ENCODE data around the gene HOXA7.
A peak's percentile ranks its signal among the peaks of the same experiment; 100 is the strongest.

The HOXA7 gene

DNA sequence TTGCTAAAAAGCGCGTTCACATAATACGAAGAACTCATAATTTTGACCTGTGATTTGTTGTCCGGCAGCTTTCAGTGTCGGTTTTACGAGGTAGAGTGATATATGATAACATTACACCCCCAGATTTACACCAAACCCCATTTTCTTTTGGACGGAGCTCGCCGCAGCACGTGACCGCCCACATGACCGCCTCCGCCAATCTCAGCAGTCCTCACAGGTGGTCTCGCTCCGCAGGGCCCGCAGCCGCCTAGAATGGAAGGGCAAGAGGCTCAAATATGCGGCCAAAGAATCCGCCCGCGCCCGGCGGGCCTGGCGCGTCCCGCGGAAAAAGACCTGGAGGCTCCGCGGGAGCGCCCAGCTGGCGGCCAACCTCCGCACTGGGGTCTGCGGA lies at the start of gene HOXA7:
Gene HOXA7, minus strand, starts transcription at position 168 of the 391 bp plus-strand sequence. Its CDS starts 130 bp downstream, at position 38.
- DNase-seq: no peak

- no peak for DNase-seq
Measured at GRCh38 chr7:27205325-27206280, 49.1 kb upstream of the HOXA7 start.

DNA sequence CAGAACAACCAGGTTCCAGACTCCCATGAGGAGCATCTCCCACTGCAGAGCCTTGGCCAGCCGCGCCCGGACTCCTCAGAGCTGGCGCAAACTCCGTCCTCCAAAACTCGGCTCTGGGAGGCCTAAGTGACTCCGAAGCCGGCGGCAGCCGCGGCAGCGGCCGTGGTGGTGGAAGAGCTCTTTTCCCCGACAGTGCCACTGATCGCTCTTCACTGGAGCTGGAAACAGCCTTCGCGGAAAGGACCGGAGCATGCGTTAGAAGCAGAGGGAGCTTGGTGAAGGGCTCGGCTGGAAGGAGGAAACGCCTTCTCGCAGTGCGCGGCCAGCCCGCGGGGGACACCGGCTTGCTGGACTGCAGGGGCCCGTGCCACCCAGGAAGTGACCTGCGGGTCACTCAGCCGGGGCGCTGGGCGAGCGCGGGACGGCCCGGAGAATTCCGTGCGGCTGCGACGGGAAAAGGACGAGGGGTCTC lies 48.4 kb upstream of the HOXA7 start:
- no peak for DNase-seq

- no peak for DNase-seq
Measured at GRCh38 chr7:27203964-27204594, 47.6 kb upstream of the HOXA7 start.

- DNase-seq: no peak
Measured at GRCh38 chr7:27203365-27203953, 47.0 kb upstream of the HOXA7 start.

- no peak for DNase-seq
Measured at GRCh38 chr7:27202862-27203134, 46.3 kb upstream of the HOXA7 start.

GRCh38 chr7:27202018-27202861 lies 45.8 kb upstream of the HOXA7 start:
- DNase-seq: no peak

GRCh38 chr7:27201580-27202017 lies 45.1 kb upstream of the HOXA7 start:
- no peak for DNase-seq

DNA sequence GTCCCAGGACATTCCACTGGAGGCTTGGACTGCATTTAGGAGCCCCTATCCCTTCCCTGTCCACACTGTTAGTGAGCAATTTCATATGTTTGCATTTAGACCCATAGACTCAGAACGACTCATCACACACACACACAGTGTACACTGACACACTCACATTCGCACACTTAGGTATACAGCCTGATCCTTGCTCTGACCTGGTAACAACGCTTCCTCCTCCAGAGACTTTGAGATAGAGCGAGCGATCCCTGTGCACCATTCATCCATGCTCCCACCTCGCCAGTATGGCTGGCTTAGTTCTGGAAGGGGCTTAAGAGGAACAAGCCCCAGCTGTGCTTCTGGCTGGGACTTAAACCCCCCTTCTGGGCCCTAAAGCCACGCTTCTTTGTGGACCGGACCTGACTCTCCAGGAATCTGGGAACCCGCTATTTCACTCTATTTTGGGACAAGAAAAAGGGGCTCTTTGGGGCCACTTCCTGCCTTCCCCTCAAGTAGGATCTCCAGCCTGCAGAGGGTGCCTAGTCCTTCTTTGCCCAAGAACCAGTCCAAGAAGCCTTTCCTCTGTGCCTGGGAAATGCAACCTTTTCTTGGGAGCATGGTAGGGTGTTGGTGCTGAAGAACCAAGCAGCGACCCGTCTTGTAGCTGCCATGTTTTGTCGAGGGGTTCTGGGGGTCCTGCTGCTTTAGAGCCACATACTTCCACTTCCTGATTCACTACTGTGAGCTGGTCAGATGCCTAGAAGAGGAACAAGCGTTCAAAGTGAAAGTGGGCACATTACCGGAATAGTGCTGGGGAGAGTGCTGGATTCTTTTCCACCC lies 44.5 kb upstream of the HOXA7 start:
- DNase-seq: no peak

GRCh38 chr7:27199849-27200760 lies 43.6 kb upstream of the HOXA7 start, which contains the start of gene HOXA13:
HOXA13 (minus strand) TSS chr7:27200091; CDS start chr7:27200077, 14 bp downstream.
- peak; percentile 25 for DNase-seq

GRCh38 chr7:27198871-27199801 lies 42.7 kb upstream of the HOXA7 start:
- DNase-seq: no peak

GRCh38 chr7:27198138-27198841 lies 41.8 kb upstream of the HOXA7 start:
- DNase-seq: no peak

DNA sequence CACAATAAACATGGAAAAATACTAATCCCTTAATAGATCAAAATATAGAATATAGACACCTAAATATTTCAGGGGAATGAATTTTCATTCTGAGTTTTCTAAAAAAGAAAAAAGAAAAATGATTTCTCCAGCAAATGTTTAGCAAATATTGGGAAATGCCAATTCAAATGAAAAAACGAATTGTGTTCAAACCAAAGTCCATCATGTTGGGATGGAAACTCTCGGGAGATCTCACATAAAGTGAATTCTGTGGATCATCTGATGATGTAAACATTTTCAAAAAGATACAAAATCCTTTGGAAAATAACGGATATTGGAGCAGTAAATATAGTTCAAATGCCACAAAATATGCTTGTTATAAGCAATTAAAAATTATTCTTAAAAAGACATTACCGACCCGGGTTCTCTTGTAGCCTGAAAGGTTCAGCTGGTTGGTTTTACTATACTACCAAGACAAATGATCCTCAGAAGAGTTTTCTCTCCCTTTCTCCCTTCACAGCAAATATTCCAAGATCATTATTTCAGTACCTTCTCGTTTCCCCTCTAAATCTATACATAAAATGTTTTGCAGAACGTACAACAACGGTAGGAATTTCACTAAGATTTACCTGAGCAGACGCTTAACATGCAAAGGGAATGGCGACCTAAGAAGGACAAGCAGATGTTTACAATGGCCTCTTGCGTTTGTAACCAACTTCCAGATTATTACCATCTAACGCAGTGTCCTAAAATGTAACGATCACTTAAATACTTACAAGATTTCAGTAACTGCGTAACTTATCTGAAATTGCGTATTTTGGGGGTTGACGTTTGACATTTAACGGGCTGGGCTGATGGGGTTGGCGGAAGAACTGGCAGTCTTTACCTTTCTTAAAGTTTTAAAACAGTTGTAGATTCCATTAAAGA lies 40.9 kb upstream of the HOXA7 start:
- DNase-seq: no peak

DNA sequence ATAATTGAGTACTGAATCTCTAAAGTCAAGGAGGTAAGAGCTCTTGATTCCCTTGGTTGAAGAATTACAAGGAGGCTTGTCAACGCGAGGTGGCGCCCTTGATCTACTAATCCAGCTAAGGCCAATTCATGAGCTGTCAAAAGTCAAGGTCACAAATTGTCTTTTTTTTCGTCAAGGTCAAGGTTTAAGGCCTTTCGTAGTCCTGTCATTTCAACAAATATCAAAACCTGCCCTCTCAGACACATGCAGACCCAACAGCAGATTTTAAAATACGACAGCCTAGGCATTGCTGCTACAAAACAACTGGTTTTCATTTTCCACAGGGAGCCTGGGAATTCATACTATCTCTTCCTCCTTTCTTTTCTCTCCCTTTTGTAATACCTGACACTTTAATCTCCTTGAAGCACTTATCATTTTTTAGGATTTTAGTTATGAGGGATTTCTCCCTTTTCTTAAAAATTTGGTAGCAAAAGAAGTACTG lies 39.9 kb upstream of the HOXA7 start:
- peak; percentile 53 for DNase-seq

- no peak for DNase-seq
Measured at GRCh38 chr7:27194686-27195379, 38.4 kb upstream of the HOXA7 start.

- DNase-seq: no peak
Measured at GRCh38 chr7:27194002-27194352, 37.5 kb upstream of the HOXA7 start.

Measured in NCI-H2029 (cell line).